ENCODE data around the gene LBH. TPM values are rescaled to one million over a fixed set of nuclear protein-coding genes. Genes with fewer than 3 reads are reported as not detected.

Gene LBH
- polyA plus RNA-seq, 3 donors = 0.41 to 0.76 (median 0.42) TPM

DNA sequence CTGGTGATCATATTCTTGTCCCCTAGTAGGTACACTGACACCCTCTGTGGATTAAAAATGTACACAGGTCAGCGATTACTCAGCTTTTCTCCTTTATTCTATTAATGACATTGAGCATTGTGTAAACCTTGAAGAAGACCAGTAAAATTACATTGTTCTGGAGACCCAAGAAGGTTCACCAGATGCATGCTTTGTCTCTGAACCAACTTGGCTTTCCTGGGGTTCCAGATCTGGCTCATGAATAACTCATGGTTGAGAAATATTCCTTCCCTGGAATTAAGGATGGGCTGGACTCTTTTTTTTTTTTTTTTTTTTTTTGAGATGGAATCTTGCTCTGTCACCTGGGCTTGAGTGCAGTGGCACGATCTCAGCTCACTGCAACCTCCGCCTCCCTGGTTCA lies 11.9 kb downstream of the LBH start:
- Histone ChIP-seq H3K9ac (ENCODE audit: insufficient read depth, low read length, poor library complexity, severe bottlenecking) (no peak overlapping the region), H3K4me3 (replicated peaks in 1 of 3; ENCODE audit: low read depth in 2 of 3, low read length in 3 of 3) (no peak overlapping the region), H3K79me2 (ENCODE audit: insufficient read depth, low read length) (no peaks in the 10 kb centered on the region), H3K27ac (ENCODE audit: low read depth in 1 of 2, low read length in 2 of 2) (no peak overlapping the region), H2AFZ (ENCODE audit: insufficient read depth, low read depth, low read length, poor library complexity, severe bottlenecking) (no peak overlapping the region), H3K27me3 (ENCODE audit: control insufficient read depth in 2 of 2, insufficient read depth in 2 of 2, low read length in 2 of 2) (no peaks in the 10 kb centered on the region), H3K4me2 (replicated peaks; ENCODE audit: extremely low read depth, low read length, poor library complexity, severe bottlenecking) (no peak overlapping the region), H4K20me1 (ENCODE audit: insufficient read depth, low read length) (no peaks in the 10 kb centered on the region), H3K4me1 (ENCODE audit: control insufficient read depth in 1 of 2, insufficient read depth in 2 of 2, low read length in 2 of 2) (no peaks in the 10 kb centered on the region), H3K36me3 (replicated peaks in 1 of 2; ENCODE audit: control insufficient read depth in 1 of 2, insufficient read depth in 2 of 2, low read length in 2 of 2) (no peaks in the 10 kb centered on the region), H3K9me3 (replicated peaks in 1 of 2; ENCODE audit: control insufficient read depth in 1 of 2, insufficient read depth in 1 of 2, low read length in 2 of 2) (no peaks in the 10 kb centered on the region)
- no peak for DNase-seq
- Mint-ChIP-seq H3K4me1 (no peaks in the 10 kb centered on the region), H3K9me3 (peaks cover 0 to 1% (median 0%) of the 10 kb centered on the region in 7 donors), H3K36me3 (no peaks in the 10 kb centered on the region), H3K4me3 (no peak overlapping the region), H3K27me3 (ENCODE audit: low read depth in 3 of 3) (peaks cover 0 to 12% (median 9%) of the 10 kb centered on the region in 3 donors), H3K27ac (no peak overlapping the region)
- 92% methylated on average over 2 of the region's 3 CpGs for WGBS (ENCODE audit: insufficient coverage)
- TF ChIP-seq, protein P1, sequence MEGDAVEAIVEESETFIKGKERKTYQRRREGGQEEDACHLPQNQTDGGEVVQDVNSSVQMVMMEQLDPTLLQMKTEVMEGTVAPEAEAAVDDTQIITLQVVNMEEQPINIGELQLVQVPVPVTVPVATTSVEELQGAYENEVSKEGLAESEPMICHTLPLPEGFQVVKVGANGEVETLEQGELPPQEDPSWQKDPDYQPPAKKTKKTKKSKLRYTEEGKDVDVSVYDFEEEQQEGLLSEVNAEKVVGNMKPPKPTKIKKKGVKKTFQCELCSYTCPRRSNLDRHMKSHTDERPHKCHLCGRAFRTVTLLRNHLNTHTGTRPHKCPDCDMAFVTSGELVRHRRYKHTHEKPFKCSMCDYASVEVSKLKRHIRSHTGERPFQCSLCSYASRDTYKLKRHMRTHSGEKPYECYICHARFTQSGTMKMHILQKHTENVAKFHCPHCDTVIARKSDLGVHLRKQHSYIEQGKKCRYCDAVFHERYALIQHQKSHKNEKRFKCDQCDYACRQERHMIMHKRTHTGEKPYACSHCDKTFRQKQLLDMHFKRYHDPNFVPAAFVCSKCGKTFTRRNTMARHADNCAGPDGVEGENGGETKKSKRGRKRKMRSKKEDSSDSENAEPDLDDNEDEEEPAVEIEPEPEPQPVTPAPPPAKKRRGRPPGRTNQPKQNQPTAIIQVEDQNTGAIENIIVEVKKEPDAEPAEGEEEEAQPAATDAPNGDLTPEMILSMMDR (IDR thresholded peaks at IDR 0.05) = no peak
- intact Hi-C loops (cut with micrococcal nuclease) = no loop called here

DNA sequence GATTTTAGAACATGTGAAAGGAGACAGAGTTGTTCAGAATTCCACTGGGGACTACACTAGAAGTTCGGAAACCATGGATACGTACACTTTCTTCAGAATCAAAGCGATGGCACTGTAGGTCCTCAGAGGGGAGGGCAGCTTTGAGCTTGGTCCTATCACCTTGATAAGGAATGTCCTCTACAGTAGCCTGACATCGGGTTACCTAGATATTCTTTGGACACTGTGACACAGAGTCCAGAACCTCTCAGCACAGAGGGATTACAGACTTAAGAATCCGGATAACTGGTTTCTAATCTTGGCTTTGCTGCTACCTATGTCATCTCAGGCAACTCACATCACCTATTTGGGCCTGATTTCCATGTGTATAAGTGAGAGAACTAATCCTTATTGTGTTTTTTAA lies 14.0 kb downstream of the LBH start:
- Mint-ChIP-seq H3K27me3 (ENCODE audit: low read depth in 3 of 3) (peaks cover 0 to 9% (median 9%) of the 10 kb centered on the region in 3 donors), H3K9me3 (peaks cover 0 to 1% (median 0%) of the 10 kb centered on the region in 7 donors), H3K36me3 (no peaks in the 10 kb centered on the region), H3K4me1 (peaks cover 2% of the 10 kb centered on the region), H3K4me3 (no peak overlapping the region), H3K27ac (no peak overlapping the region)
- WGBS (ENCODE audit: insufficient coverage) = 100% methylated on average over 4 of the region's 5 CpGs
- H3K27ac ChIP-seq (ENCODE audit: low read depth in 1 of 2, low read length in 2 of 2) = no peak overlapping the region
- no peak overlapping the region for H3K4me2 ChIP-seq (replicated peaks; ENCODE audit: extremely low read depth, low read length, poor library complexity, severe bottlenecking)
- H3K4me3 ChIP-seq (replicated peaks in 1 of 3; ENCODE audit: low read depth in 2 of 3, low read length in 3 of 3) = no peak overlapping the region
- H3K27me3 ChIP-seq (ENCODE audit: control insufficient read depth in 2 of 2, insufficient read depth in 2 of 2, low read length in 2 of 2) = no peaks in the 10 kb centered on the region
- no peak overlapping the region for H3K9ac ChIP-seq (ENCODE audit: insufficient read depth, low read length, poor library complexity, severe bottlenecking)
- H3K9me3 ChIP-seq (replicated peaks in 1 of 2; ENCODE audit: control insufficient read depth in 1 of 2, insufficient read depth in 1 of 2, low read length in 2 of 2) = no peaks in the 10 kb centered on the region
- no peak overlapping the region for H2AFZ ChIP-seq (ENCODE audit: insufficient read depth, low read depth, low read length, poor library complexity, severe bottlenecking)
- no peaks in the 10 kb centered on the region for H3K36me3 ChIP-seq (replicated peaks in 1 of 2; ENCODE audit: control insufficient read depth in 1 of 2, insufficient read depth in 2 of 2, low read length in 2 of 2)
- no peaks in the 10 kb centered on the region for H3K79me2 ChIP-seq (ENCODE audit: insufficient read depth, low read length)
- H3K4me1 ChIP-seq (ENCODE audit: control insufficient read depth in 1 of 2, insufficient read depth in 2 of 2, low read length in 2 of 2) = no peaks in the 10 kb centered on the region
- intact Hi-C loops (cut with micrococcal nuclease) = no loop called here
- TF ChIP-seq, protein P1 (IDR thresholded peaks at IDR 0.05) = no peak
- no peak for DNase-seq
- no peaks in the 10 kb centered on the region for H4K20me1 ChIP-seq (ENCODE audit: insufficient read depth, low read length)

All from CD14-positive monocyte (primary cell).